ENCODE data around the gene ARHGAP22.

GRCh38 chr10:48412081-48412480 lies 192.8 kb downstream of the ARHGAP22 start:
- TF ChIP-seq CTCF (IDR thresholded peaks at IDR 0.05): no peak
- no peak for TF ChIP-seq POLR2A (IDR thresholded peaks at IDR 0.05)
- no peak for TF ChIP-seq EP300 (IDR thresholded peaks at IDR 0.05)

All from tibial nerve (tissue), 4 donors.